AG09319 (cell line): ENCODE data around the gene MLH1.

ENCODE experiments used
- DNase-seq: peaks from one replicate; pipeline ENCODE4 v3.0.0-alpha.2; 2010; ENCODE audit warnings: low read depth; ENCODE audit errors: extremely low read depth
- CTCF ChIP-seq: IDR thresholded peaks from 2 replicates; pipeline ENCODE4 v1.5.1; 2011; ENCODE audit warnings: low read depth, mild to moderate bottlenecking, inconsistent platforms, low read length, moderate library complexity

The MLH1 gene

GRCh38 chr3:36965440-36965839 lies 27.9 kb upstream of the MLH1 start:
- no peak for DNase-seq
- TF ChIP-seq CTCF: no peak

DNA sequence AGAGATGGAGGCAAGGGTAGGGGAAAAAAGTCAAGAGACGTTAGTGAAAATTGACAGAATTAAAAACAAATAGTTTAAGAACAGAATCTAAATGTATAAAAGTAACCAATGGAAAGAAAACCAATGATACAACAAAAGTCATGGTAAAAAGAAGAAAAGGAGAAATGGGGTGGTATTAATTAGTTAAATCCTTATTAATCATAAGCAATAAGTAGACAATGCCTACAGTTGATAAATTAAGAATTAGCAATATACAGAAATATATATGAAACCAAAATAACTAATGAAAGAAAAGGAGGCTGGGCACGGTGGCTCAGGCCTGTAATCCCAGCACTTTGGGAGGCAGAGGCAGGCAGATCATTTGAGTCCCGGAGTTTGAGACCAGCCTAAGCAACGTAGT lies 24.2 kb upstream of the MLH1 start:
- no peak for TF ChIP-seq CTCF
- DNase-seq: no peak

GRCh38 chr3:36969540-36970432 lies 23.5 kb upstream of the MLH1 start:
- TF ChIP-seq CTCF: no peak
- DNase-seq: no peak

GRCh38 chr3:36972163-36972562 lies 21.2 kb upstream of the MLH1 start:
- no peak for DNase-seq
- no peak for TF ChIP-seq CTCF

DNA sequence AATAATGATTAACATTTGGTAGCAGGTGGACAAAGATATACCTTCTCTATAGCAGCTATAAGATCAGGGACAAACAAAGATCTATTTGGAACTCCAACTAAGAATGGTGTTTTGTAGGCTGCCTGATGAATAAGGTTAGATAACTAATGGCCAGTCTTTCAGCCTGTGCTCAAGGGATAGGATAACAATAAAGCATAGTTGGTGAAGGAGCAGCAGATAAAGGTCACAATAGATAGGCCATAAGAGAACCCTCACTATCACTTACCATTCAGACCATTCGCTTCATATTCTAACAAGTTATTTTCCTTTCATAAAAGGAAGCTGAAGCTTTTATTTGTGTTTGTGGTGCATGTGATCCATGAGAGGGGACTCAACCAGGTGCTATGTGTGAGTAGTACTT lies 20.2 kb upstream of the MLH1 start:
- no peak for TF ChIP-seq CTCF
- no peak for DNase-seq

DNA sequence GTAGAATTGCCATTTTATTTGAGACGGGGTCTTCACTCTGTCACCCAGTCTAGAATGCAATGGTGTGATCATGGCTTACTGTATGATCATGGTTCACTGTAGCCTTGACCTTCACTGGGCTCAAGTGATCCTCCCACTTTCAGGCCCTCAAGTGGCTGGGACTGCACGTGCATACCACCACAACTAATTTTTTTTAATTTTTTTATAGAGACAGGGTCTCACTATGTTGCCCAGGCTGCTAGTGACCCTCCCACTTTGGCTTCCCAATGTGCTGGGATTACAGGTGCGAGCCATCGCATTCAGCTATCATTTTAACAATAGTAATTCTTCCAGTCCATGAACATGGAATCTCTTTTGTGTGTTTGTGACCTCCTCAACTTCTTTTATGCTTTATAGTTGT lies 12.3 kb upstream of the MLH1 start:
- no peak for DNase-seq
- no peak for TF ChIP-seq CTCF

- DNase-seq: no peak
- no peak for TF ChIP-seq CTCF
These were observed 5.0 kb upstream of the MLH1 start for GRCh38 chr3:36988356-36988755.
